K562 (cell line): ENCODE results near the gene ZNF322. TPM values are rescaled to one million over a fixed set of nuclear protein-coding genes. Genes with fewer than 3 reads are reported as not detected.

Source experiments
- KDM5B ChIP-seq: fragments of 200-600 bp; sonication (generic); IDR thresholded peaks from 2 replicates; pipeline ENCODE4 v1.6.1; 2012; ENCODE audit warnings: low read depth, mild to moderate bottlenecking, moderate library complexity, low read length, control low read depth, inconsistent platforms; ENCODE audit not compliant: insufficient replicate concordance
- NFRKB ChIP-seq: fragments of 450-650 bp; IDR thresholded peaks from 2 replicates; pipeline ENCODE4 v1.6.1; 2016; ENCODE audit warnings: low read depth
- NFYB ChIP-seq: IDR thresholded peaks from 2 replicates; pipeline ENCODE4 v1.6.1; 2011; ENCODE audit warnings: mild to moderate bottlenecking, moderate library complexity; ENCODE audit not compliant: insufficient read length; ENCODE audit errors: extremely low read depth
- POLR2B ChIP-seq: fragments of 450-650 bp; IDR thresholded peaks from 2 replicates; pipeline ENCODE4 v1.6.1; 2018; ENCODE audit warnings: low read depth; ENCODE audit not compliant: partially characterized antibody
- PTRF ChIP-seq: fragments of 450-650 bp; IDR thresholded peaks from 2 replicates; pipeline ENCODE4 v1.6.1; 2016; ENCODE audit warnings: mild to moderate bottlenecking, missing genetic modification characterization, missing compliant biosample characterization
- SMARCE1 ChIP-seq: fragments of 450-650 bp; IDR thresholded peaks from 2 replicates; pipeline ENCODE4 v1.7.1; 2016; ENCODE audit warnings: mild to moderate bottlenecking
- ZNF165 ChIP-seq: fragments of 250-450 bp; sonication (Bioruptor Pico); IDR thresholded peaks from 2 replicates; pipeline ENCODE4 v1.4.0; 2020; ENCODE audit warnings: borderline replicate concordance
- ZNF764 ChIP-seq: fragments of 250-450 bp; sonication (Bioruptor Pico); IDR thresholded peaks from 2 replicates; pipeline ENCODE4 v1.4.0; 2020; ENCODE audit warnings: low read depth, mild to moderate bottlenecking, moderate library complexity
- polyA plus RNA-seq, 8 experiments: library from polyadenylated mRNA; depleted of rRNA in 4 of 8; stranded (reverse) in 5 of 8; unstranded in 3 of 8; fragments of >200 nt; fragmentation: Nextera tagmentation in 2 of 8; fragmentation: Illumina TruSeq in 1 of 8; extraction: Ambion mirVana in 2 of 8; extraction: Trizol in 1 of 8; gene quantifications; 2 replicates each; pipeline versions ENCODE4 v1.2.1 to v1.2.3, GENCODE V29; 2011 to 2014; ENCODE audit warnings: inconsistent platforms in 1 of 8, missing spikeins in 1 of 8
- total RNA-seq, 7 experiments: library from RNA; depleted of rRNA in 6 of 7; stranded (reverse); fragments of >200 nt in 6 of 7; fragmentation: Illumina TruSeq in 2 of 7; extraction: Trizol in 2 of 7; gene quantifications; 2 replicates each; pipeline versions ENCODE4 v1.2.1 to v1.2.3, GENCODE V29; 2011 to 2021; ENCODE audit warnings: low replicate concordance in 1 of 7
- TF ChIP-seq, protein P1 (sequence below): fragments of 450-650 bp; IDR thresholded peaks from 2 replicates; pipeline ENCODE4 v1.6.1; 2016; ENCODE audit warnings: low read depth
- TF ChIP-seq, protein P2 (sequence below): IDR thresholded peaks from 2 replicates; pipeline ENCODE4 v1.6.1; 2011; ENCODE audit warnings: borderline replicate concordance, low read depth, mild to moderate bottlenecking, moderate library complexity, low read length; ENCODE audit not compliant: insufficient read depth, poor library complexity, severe bottlenecking
- TF ChIP-seq, protein P3 (sequence below): fragments of 250-450 bp; sonication (Bioruptor Pico); IDR thresholded peaks from 2 replicates; pipeline ENCODE4 v1.4.0; 2020; ENCODE audit warnings: mild to moderate bottlenecking
- TF ChIP-seq, protein P4 (sequence below): sonication (generic); formaldehyde crosslinking; IDR thresholded peaks from 2 replicates; pipeline ENCODE4 v1.8.1; 2023; ENCODE audit warnings: mild to moderate bottlenecking, missing genetic modification reagents

Gene ZNF322
- total and polyA plus RNA-seq, 9 of the 15 experiments (the other 6 are each of a cell fraction or from before 2014, with no cell fraction given): 4.7 to 31.2 (median 18.7) TPM

DNA sequence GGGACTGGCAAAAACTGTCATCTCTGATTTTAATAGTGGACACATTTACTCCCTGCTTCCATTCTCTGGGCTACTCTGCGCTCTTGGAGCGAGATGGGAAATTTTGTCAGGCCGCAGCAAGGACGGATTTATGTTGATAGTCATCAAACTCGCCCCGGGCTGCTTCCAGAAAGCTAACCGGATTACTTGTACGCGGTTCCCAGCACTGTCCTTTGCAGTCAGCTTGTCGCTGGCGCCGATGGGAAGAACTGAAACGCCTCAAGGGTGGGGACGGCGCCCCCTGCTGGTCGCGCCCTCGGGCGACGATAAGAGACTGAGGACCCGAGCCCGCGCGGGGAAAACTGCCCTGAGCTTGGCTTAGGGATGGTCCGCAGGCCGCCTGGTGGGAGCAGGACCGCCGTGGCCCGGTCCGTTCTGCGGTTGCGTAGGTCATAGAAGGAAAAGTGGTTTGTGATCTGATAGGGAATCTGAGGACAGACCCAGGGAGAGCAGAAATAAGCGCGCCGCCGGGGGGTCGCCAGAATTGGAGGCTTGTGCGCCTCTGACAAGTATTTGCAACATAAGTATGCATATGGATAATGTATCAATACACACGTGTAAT lies 63.8 kb downstream of the ZNF322 start (continued):
- TF ChIP-seq, protein P1, sequence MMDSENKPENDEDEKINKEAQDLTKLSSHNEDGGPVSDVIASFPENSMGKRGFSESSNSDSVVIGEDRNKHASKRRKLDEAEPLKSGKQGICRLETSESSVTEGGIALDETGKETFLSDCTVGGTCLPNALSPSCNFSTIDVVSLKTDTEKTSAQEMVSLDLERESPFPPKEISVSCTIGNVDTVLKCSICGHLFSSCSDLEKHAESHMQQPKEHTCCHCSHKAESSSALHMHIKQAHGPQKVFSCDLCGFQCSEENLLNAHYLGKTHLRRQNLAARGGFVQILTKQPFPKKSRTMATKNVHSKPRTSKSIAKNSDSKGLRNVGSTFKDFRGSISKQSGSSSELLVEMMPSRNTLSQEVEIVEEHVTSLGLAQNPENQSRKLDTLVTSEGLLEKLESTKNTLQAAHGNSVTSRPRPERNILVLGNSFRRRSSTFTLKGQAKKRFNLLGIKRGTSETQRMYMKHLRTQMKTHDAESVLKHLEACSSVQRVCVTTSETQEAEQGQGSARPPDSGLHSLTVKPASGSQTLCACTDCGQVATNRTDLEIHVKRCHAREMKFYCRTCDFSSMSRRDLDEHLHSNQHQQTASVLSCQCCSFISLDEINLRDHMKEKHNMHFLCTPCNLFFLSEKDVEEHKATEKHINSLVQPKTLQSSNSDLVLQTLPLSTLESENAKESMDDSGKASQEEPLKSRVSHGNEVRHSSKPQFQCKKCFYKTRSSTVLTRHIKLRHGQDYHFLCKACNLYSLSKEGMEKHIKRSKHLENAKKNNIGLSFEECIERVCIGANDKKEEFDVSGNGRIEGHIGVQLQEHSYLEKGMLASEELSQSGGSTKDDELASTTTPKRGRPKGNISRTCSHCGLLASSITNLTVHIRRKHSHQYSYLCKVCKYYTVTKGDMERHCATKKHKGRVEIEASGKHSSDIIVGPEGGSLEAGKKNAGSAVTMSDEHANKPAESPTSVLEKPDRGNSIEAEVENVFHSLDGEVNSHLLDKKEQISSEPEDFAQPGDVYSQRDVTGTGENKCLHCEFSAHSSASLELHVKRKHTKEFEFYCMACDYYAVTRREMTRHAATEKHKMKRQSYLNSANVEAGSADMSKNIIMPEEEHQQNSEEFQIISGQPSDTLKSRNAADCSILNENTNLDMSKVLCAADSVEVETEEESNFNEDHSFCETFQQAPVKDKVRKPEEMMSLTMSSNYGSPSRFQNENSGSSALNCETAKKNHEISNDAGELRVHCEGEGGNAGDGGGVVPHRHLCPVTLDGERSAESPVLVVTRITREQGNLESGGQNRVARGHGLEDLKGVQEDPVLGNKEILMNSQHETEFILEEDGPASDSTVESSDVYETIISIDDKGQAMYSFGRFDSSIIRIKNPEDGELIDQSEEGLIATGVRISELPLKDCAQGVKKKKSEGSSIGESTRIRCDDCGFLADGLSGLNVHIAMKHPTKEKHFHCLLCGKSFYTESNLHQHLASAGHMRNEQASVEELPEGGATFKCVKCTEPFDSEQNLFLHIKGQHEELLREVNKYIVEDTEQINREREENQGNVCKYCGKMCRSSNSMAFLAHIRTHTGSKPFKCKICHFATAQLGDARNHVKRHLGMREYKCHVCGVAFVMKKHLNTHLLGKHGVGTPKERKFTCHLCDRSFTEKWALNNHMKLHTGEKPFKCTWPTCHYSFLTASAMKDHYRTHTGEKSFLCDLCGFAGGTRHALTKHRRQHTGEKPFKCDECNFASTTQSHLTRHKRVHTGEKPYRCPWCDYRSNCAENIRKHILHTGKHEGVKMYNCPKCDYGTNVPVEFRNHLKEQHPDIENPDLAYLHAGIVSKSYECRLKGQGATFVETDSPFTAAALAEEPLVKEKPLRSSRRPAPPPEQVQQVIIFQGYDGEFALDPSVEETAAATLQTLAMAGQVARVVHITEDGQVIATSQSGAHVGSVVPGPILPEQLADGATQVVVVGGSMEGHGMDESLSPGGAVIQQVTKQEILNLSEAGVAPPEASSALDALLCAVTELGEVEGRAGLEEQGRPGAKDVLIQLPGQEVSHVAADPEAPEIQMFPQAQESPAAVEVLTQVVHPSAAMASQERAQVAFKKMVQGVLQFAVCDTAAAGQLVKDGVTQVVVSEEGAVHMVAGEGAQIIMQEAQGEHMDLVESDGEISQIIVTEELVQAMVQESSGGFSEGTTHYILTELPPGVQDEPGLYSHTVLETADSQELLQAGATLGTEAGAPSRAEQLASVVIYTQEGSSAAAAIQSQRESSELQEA: no peak
- TF ChIP-seq NFRKB (peak; percentile 27; the same call in 1 of the 2 replicates), NFYB (no peak), PTRF (tag) (no peak), KDM5B (peak; percentile 48), ZNF165 (CRISPR knock-in tag) (no peak), SMARCE1 (peak; percentile 58), ZNF764 (CRISPR knock-in tag) (peak; percentile 75; the same call in 1 of the 2 replicates), POLR2B (peak; percentile 40)
- TF ChIP-seq, protein P2, sequence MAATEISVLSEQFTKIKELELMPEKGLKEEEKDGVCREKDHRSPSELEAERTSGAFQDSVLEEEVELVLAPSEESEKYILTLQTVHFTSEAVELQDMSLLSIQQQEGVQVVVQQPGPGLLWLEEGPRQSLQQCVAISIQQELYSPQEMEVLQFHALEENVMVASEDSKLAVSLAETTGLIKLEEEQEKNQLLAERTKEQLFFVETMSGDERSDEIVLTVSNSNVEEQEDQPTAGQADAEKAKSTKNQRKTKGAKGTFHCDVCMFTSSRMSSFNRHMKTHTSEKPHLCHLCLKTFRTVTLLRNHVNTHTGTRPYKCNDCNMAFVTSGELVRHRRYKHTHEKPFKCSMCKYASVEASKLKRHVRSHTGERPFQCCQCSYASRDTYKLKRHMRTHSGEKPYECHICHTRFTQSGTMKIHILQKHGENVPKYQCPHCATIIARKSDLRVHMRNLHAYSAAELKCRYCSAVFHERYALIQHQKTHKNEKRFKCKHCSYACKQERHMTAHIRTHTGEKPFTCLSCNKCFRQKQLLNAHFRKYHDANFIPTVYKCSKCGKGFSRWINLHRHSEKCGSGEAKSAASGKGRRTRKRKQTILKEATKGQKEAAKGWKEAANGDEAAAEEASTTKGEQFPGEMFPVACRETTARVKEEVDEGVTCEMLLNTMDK: peak; percentile 86
- TF ChIP-seq, protein P3, sequence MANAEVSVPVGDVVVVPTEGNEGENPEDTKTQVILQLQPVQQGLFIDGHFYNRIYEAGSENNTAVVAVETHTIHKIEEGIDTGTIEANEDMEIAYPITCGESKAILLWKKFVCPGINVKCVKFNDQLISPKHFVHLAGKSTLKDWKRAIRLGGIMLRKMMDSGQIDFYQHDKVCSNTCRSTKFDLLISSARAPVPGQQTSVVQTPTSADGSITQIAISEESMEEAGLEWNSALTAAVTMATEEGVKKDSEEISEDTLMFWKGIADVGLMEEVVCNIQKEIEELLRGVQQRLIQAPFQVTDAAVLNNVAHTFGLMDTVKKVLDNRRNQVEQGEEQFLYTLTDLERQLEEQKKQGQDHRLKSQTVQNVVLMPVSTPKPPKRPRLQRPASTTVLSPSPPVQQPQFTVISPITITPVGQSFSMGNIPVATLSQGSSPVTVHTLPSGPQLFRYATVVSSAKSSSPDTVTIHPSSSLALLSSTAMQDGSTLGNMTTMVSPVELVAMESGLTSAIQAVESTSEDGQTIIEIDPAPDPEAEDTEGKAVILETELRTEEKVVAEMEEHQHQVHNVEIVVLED (CRISPR knock-in tag): no peak
- TF ChIP-seq, protein P4, sequence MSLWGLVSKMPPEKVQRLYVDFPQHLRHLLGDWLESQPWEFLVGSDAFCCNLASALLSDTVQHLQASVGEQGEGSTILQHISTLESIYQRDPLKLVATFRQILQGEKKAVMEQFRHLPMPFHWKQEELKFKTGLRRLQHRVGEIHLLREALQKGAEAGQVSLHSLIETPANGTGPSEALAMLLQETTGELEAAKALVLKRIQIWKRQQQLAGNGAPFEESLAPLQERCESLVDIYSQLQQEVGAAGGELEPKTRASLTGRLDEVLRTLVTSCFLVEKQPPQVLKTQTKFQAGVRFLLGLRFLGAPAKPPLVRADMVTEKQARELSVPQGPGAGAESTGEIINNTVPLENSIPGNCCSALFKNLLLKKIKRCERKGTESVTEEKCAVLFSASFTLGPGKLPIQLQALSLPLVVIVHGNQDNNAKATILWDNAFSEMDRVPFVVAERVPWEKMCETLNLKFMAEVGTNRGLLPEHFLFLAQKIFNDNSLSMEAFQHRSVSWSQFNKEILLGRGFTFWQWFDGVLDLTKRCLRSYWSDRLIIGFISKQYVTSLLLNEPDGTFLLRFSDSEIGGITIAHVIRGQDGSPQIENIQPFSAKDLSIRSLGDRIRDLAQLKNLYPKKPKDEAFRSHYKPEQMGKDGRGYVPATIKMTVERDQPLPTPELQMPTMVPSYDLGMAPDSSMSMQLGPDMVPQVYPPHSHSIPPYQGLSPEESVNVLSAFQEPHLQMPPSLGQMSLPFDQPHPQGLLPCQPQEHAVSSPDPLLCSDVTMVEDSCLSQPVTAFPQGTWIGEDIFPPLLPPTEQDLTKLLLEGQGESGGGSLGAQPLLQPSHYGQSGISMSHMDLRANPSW (CRISPR knock-in tag): no peak
